GM21717 (cell line): ENCODE data around the gene FXR2.

Experiments
- ATAC-seq: cut with Tn5 transposase; IDR thresholded peaks from one replicate; pipeline ENCODE4 v1.9.1; 2021; ENCODE audit warnings: mild to moderate bottlenecking, moderate library complexity; ENCODE audit not compliant: unreplicated experiment

The FXR2 gene

GRCh38 chr17:7589204-7589868 is 25.4 kb downstream of the FXR2 start:
- ATAC-seq: no peak

GRCh38 chr17:7588553-7589203 is 26.0 kb downstream of the FXR2 start:
- ATAC-seq: no peak

- no peak for ATAC-seq
Measured at GRCh38 chr17:7587420-7588151, 27.1 kb downstream of the FXR2 start.

- ATAC-seq: no peak
Measured at GRCh38 chr17:7586673-7587419, 27.9 kb downstream of the FXR2 start.

- ATAC-seq: peak; percentile 57
Measured at GRCh38 chr17:7583253-7584109, 31.2 kb downstream of the FXR2 start, which contains the start of gene MPDU1. TSS of gene MPDU1 (plus strand) at chr17:7583852. CDS start at chr17:7583863, 11 bp downstream.

- no peak for ATAC-seq
Measured at GRCh38 chr17:7582396-7583252, 32.1 kb downstream of the FXR2 start.

GRCh38 chr17:7580604-7581575 is 33.8 kb downstream of the FXR2 start:
- no peak for ATAC-seq

GRCh38 chr17:7579834-7580603 is 34.7 kb downstream of the FXR2 start:
- ATAC-seq: no peak

GRCh38 chr17:7579001-7579833 is 35.5 kb downstream of the FXR2 start, which contains the start of gene CD68:
TSS of gene CD68 (plus strand) at chr17:7579638. CDS start at chr17:7579678, 40 bp downstream.
- ATAC-seq: no peak

GRCh38 chr17:7577327-7578199 is 37.1 kb downstream of the FXR2 start:
- no peak for ATAC-seq

- no peak for ATAC-seq
Measured at GRCh38 chr17:7576432-7576937, 38.2 kb downstream of the FXR2 start.

- ATAC-seq: no peak
Measured at GRCh38 chr17:7575959-7576358, 38.7 kb downstream of the FXR2 start.

- no peak for ATAC-seq
Measured at GRCh38 chr17:7575481-7575883, 39.2 kb downstream of the FXR2 start.

GRCh38 chr17:7574176-7574953 is 40.3 kb downstream of the FXR2 start:
- ATAC-seq: no peak
